Panc1 (cell line): ENCODE results near the gene ZNF444. TPM values are rescaled to one million over a fixed set of nuclear protein-coding genes. Genes with fewer than 3 reads are reported as not detected.

ENCODE experiments used
- ATAC-seq: fragments of 200-7000 bp; cut with Tn5 transposase; 2 replicates; pipeline ENCODE4 v1.9.1; 2020; ENCODE audit warnings: mild to moderate bottlenecking, moderate library complexity
- BruUV-seq: library from RNA; stranded (reverse); fragments of 400-500 nt; replicated peaks from 2 replicates; lab custom pipeline; 2021; lab: Mats Ljungman, UMichigan
- CTCF ChIA-PET: fragments of 300-600 bp; sonication (Branson Sonifier 250); formaldehyde crosslinking; loops from one replicate; lab custom pipeline; 2022; ENCODE audit warnings: antibody characterized with exemption; lab: Charles Lee
- POLR2A ChIA-PET: fragments of 300-600 bp; sonication (Branson Sonifier 250); formaldehyde crosslinking; loops from one replicate; lab custom pipeline; 2022; ENCODE audit warnings: antibody characterized with exemption; lab: Charles Lee
- DNase-seq: peaks from one replicate; pipeline ENCODE4 v3.0.0-alpha.2; 2010; ENCODE audit warnings: low read depth, low spot score
- H3K27ac ChIP-seq: 2 replicates; pipeline ENCODE4 v1.5.1; 2011; ENCODE audit warnings: mild to moderate bottlenecking, low read length, inconsistent platforms
- H3K27me3 ChIP-seq: fragments of 200-500 bp; sonication (Bioruptor generic); 2 replicates; pipeline ENCODE4 v1.6.0; 2014; ENCODE audit warnings: low read length, inconsistent platforms; ENCODE audit not compliant: control insufficient read depth, insufficient read depth
- H3K36me3 ChIP-seq: fragments of 200-500 bp; sonication (Bioruptor generic); 2 replicates; pipeline ENCODE4 v1.5.1; 2014; ENCODE audit warnings: inconsistent platforms, mild to moderate bottlenecking, low read length, moderate library complexity; ENCODE audit not compliant: control insufficient read depth, insufficient read depth
- H3K4me1 ChIP-seq: 2 replicates; pipeline ENCODE4 v1.5.1; 2011; ENCODE audit warnings: inconsistent platforms, mild to moderate bottlenecking, low read length, moderate library complexity; ENCODE audit not compliant: control insufficient read depth, insufficient read depth
- H3K4me3 ChIP-seq, 2 experiments: 2 replicates each; pipeline ENCODE4 v1.5.1; 2011 to 2012; ENCODE audit warnings: low read depth in 2 of 2, low read length in 2 of 2, mild to moderate bottlenecking in 2 of 2, inconsistent platforms in 1 of 2, moderate library complexity in 1 of 2
- H3K9me3 ChIP-seq: fragments of 200-500 bp; sonication (Bioruptor generic); 2 replicates; pipeline ENCODE4 v1.5.1; 2014; ENCODE audit warnings: low read depth, mild to moderate bottlenecking, inconsistent platforms, low read length, moderate library complexity; ENCODE audit not compliant: control insufficient read depth, insufficient read depth
- CTCF ChIP-seq: fragments of 450-650 bp; IDR thresholded peaks from 2 replicates; pipeline ENCODE4 v1.5.1; 2017; ENCODE audit warnings: mild to moderate bottlenecking
- POLR2AphosphoS5 ChIP-seq: IDR thresholded peaks from 2 replicates; pipeline ENCODE4 v1.6.1; 2012; ENCODE audit warnings: mild to moderate bottlenecking, low read depth, low read length, moderate library complexity
- REST ChIP-seq, 2 experiments: IDR thresholded peaks; 2 replicates each; pipeline ENCODE4 v1.6.1; 2011 to 2012; ENCODE audit warnings: low read depth in 2 of 2, control low read depth in 1 of 2, low read length in 1 of 2, mild to moderate bottlenecking in 1 of 2, moderate library complexity in 1 of 2; ENCODE audit not compliant: insufficient read depth in 1 of 2
- SIN3A ChIP-seq: IDR thresholded peaks from 2 replicates; pipeline ENCODE4 v1.6.1; 2012; ENCODE audit warnings: low read depth, mild to moderate bottlenecking, low read length, moderate library complexity, borderline replicate concordance; ENCODE audit not compliant: insufficient read depth
- TCF7L2 ChIP-seq: IDR thresholded peaks from 2 replicates; pipeline ENCODE4 v1.6.1; 2011; ENCODE audit warnings: mild to moderate bottlenecking, low read depth, low read length, inconsistent platforms
- in situ Hi-C: cut with HindIII; loops from 2 replicates; pipeline ENCODE4 v1.10.0; 2016; ENCODE audit warnings: low sequenced_read_pairs, low pct_unique_long_range_greater_than_20kb
- intact Hi-C: fragments of 100-400 bp; cut with micrococcal nuclease; formaldehyde crosslinking; loops from one replicate; pipeline ENCODE4 v1.10.0; 2022; ENCODE audit not compliant: unreplicated experiment
- total RNA-seq: library from RNA; stranded (reverse); gene quantifications from one replicate; pipeline ENCODE4 v1.2.1, GENCODE V29; 2021; ENCODE audit not compliant: unreplicated experiment

The ZNF444 gene
- total RNA-seq, 1 experiment from 2014 or later, result 81.5 TPM

GRCh38 chr19:56149656-56150038 lies 8.6 kb downstream of the ZNF444 start:
- CTCF ChIA-PET, result no interaction called here
- ATAC-seq (no peak), DNase-seq (no peak)
- Histone ChIP-seq H3K4me3 (no peak overlapping the region), H3K27ac (no peak overlapping the region), H3K9me3 (no peaks in the 10 kb centered on the region), H3K36me3 (peaks cover 3% of the 10 kb centered on the region), H3K27me3 (no peaks in the 10 kb centered on the region), H3K4me1 (no peaks in the 10 kb centered on the region)
- in situ Hi-C loops (no loop called here), intact Hi-C loops (no loop called here)
- POLR2A ChIA-PET, result no interaction called here
- TF ChIP-seq CTCF (no peak), POLR2AphosphoS5 (no peak), SIN3A (no peak), REST (IDR thresholded peaks at IDR 0.05; ENCODE audit: insufficient read depth in 1 of 2, low read depth in 2 of 2, low read length in 1 of 2) (no peak), TCF7L2 (no peak)
- BruUV-seq, result no TSS peak

- no peaks in the 10 kb centered on the region for H3K27me3 ChIP-seq
- ChIA-PET POLR2A (no interaction called here), CTCF (no interaction called here)
- H3K36me3 ChIP-seq, result peaks cover 6% of the 10 kb centered on the region
- no peaks in the 10 kb centered on the region for H3K9me3 ChIP-seq
- intact Hi-C loops, result no loop called here
- BruUV-seq, result no TSS peak
- no peak overlapping the region for H3K27ac ChIP-seq
- DNase-seq (no peak), ATAC-seq (no peak)
- in situ Hi-C loops, result no loop called here
- H3K4me3 ChIP-seq, result no peak overlapping the region
- TF ChIP-seq POLR2AphosphoS5 (no peak), TCF7L2 (no peak), SIN3A (no peak), REST (IDR thresholded peaks at IDR 0.05; ENCODE audit: insufficient read depth in 1 of 2, low read depth in 2 of 2, low read length in 1 of 2) (no peak), CTCF (no peak)
- no peaks in the 10 kb centered on the region for H3K4me1 ChIP-seq
These were observed 9.3 kb downstream of the ZNF444 start for GRCh38 chr19:56150358-56150757.
